Body of pancreas (tissue), 4 donors: ENCODE measurements around the gene MARCHF3.

Source experiments
- POLR2A ChIP-seq, 3 donors: fragments of 450-650 bp; IDR thresholded peaks; one replicate each; pipeline ENCODE4 v1.6.1; 2016; ENCODE audit warnings: antibody characterized with exemption in 3 of 3, mild to moderate bottlenecking in 2 of 3
- TF ChIP-seq, protein P1 (sequence below), 7 experiments: fragments of 450-650 bp in 4 of 7; fragments of 200-600 bp in 3 of 7; sonication (generic) in 3 of 7; IDR thresholded peaks; one replicate each; pipeline ENCODE4 v1.5.1; 2016 to 2019; ENCODE audit warnings: antibody characterized with exemption in 7 of 7

DNA sequence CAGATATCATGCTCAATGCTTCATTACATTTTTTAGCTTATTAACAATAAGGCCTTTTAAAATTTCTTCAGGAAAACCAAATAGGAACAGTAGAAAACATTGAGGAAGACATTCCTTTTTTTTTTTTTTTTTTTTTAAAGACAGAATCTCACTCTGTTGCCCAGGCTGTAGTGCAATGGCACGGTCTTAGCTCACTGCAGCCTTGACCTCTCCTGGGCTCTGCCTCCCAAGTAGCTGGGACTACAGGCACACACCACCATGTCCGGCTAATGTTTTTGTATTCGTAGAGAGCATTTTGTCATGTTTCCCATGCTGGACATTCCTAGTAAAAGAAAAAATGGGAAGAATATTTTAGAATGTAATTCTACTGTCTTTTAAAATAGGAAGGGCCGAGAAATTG lies 193.1 kb downstream of the MARCHF3 start:
- TF ChIP-seq, protein P1, sequence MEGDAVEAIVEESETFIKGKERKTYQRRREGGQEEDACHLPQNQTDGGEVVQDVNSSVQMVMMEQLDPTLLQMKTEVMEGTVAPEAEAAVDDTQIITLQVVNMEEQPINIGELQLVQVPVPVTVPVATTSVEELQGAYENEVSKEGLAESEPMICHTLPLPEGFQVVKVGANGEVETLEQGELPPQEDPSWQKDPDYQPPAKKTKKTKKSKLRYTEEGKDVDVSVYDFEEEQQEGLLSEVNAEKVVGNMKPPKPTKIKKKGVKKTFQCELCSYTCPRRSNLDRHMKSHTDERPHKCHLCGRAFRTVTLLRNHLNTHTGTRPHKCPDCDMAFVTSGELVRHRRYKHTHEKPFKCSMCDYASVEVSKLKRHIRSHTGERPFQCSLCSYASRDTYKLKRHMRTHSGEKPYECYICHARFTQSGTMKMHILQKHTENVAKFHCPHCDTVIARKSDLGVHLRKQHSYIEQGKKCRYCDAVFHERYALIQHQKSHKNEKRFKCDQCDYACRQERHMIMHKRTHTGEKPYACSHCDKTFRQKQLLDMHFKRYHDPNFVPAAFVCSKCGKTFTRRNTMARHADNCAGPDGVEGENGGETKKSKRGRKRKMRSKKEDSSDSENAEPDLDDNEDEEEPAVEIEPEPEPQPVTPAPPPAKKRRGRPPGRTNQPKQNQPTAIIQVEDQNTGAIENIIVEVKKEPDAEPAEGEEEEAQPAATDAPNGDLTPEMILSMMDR (IDR thresholded peaks at IDR 0.05): no peak
- TF ChIP-seq POLR2A (IDR thresholded peaks at IDR 0.05): no peak
